Activated naive CD4-positive, alpha-beta T cell treated with anti-CD3 and anti-CD28 coated beads, Interleukin-2, amount 50 U/mL, for 72 hours (primary cell): Measurements from ENCODE around the gene ST3GAL6. TPM values are rescaled to one million over a fixed set of nuclear protein-coding genes. Genes with fewer than 3 reads are reported as not detected.
"Not testable (repeated sequence)": the region's sequence is repeated elsewhere in the genome, so short reads cannot be mapped to it uniquely, and the experiment has no call there.

Experiments
- ATAC-seq, 2 donors: fragments of 150-1000 bp; cut with Tn5 transposase; 2 replicates each; pipeline ENCODE4 v1.10.0; 2021; ENCODE audit warnings: mild to moderate bottlenecking in 2 of 2, moderate library complexity in 2 of 2
- DNase-seq, 2 donors: peaks; one replicate each; pipeline ENCODE4 v3.0.0; 2021 to 2022; ENCODE audit warnings: low spot score in 2 of 2
- H3K27ac Mint-ChIP-seq, 2 donors: one replicate each; pipeline ENCODE4 v1.8.0; 2022; ENCODE audit warnings: mild to moderate bottlenecking in 2 of 2, mixed read lengths in 2 of 2
- H3K36me3 Mint-ChIP-seq, 2 donors: one replicate each; pipeline ENCODE4 v1.8.0; 2022; ENCODE audit warnings: mixed read lengths in 2 of 2
- H3K9me3 Mint-ChIP-seq, 2 donors: one replicate each; pipeline ENCODE4 v1.8.0; 2022; ENCODE audit warnings: mixed read lengths in 2 of 2
- total RNA-seq, 2 donors: library from RNA; stranded (reverse); gene quantifications; one replicate each; pipeline ENCODE4 v1.2.3, GENCODE V29; 2022

ST3GAL6 gene
- total RNA-seq, 2 donors from 2014 or later = 0.64 to 0.88 TPM

GRCh38 chr3:98807011-98807410, 43.9 kb downstream of the ST3GAL6 start:
- Mint-ChIP-seq H3K27ac (no peak overlapping the region), H3K36me3 (peaks cover 5 to 17% of the 10 kb centered on the region in 2 donors), H3K9me3 (no peaks in the 10 kb centered on the region)
- ATAC-seq (no peak), DNase-seq (no peak)

GRCh38 chr3:98807561-98807960, 44.4 kb downstream of the ST3GAL6 start:
- no peak overlapping the region for H3K27ac Mint-ChIP-seq
- DNase-seq (no peak), ATAC-seq (no peak)
- peaks cover 5 to 17% of the 10 kb centered on the region in 2 donors for H3K36me3 Mint-ChIP-seq
- H3K9me3 Mint-ChIP-seq = no peaks in the 10 kb centered on the region

GRCh38 chr3:98808071-98808470, 44.9 kb downstream of the ST3GAL6 start:
- no peak for DNase-seq
- Mint-ChIP-seq H3K9me3 (no peaks in the 10 kb centered on the region), H3K36me3 (peaks cover 5 to 17% of the 10 kb centered on the region in 2 donors), H3K27ac (no peak overlapping the region)
- ATAC-seq = no peak

- H3K9me3 Mint-ChIP-seq = no peaks in the 10 kb centered on the region
Measured at GRCh38 chr3:98809557-98809956, 46.4 kb downstream of the ST3GAL6 start.

GRCh38 chr3:98811048-98811447, 47.9 kb downstream of the ST3GAL6 start:
- no peak for ATAC-seq
- H3K27ac Mint-ChIP-seq = no peak overlapping the region
- peaks cover 0 to 10% of the 10 kb centered on the region in 2 donors for H3K36me3 Mint-ChIP-seq
- no peaks in the 10 kb centered on the region for H3K9me3 Mint-ChIP-seq
- no peak for DNase-seq

More at GRCh38 chr3:98809557-98809956, 46.4 kb downstream of the ST3GAL6 start:
- DNase-seq = no peak
- no peak for ATAC-seq
- no peak overlapping the region for H3K27ac Mint-ChIP-seq
- peaks cover 2 to 14% of the 10 kb centered on the region in 2 donors for H3K36me3 Mint-ChIP-seq

GRCh38 chr3:98812851-98813374, 49.8 kb downstream of the ST3GAL6 start:
- peak in 1 of 2 donors; percentile 46 for ATAC-seq

GRCh38 chr3:98814817-98815420, 51.8 kb downstream of the ST3GAL6 start:
- no peaks in the 10 kb centered on the region for H3K36me3 Mint-ChIP-seq

More at GRCh38 chr3:98812851-98813374, 49.8 kb downstream of the ST3GAL6 start:
- Mint-ChIP-seq H3K27ac (no peak overlapping the region), H3K36me3 (no peaks in the 10 kb centered on the region), H3K9me3 (no peaks in the 10 kb centered on the region)
- no peak for DNase-seq

GRCh38 chr3:98817547-98818041, 54.5 kb downstream of the ST3GAL6 start:
- no peaks in the 10 kb centered on the region for H3K9me3 Mint-ChIP-seq
- DNase-seq = no peak
- H3K36me3 Mint-ChIP-seq = no peaks in the 10 kb centered on the region
- no peak overlapping the region for H3K27ac Mint-ChIP-seq
- peak; percentile 59 to 76 for ATAC-seq

More at GRCh38 chr3:98814817-98815420, 51.8 kb downstream of the ST3GAL6 start:
- Mint-ChIP-seq H3K9me3 (no peaks in the 10 kb centered on the region), H3K27ac (no peak overlapping the region)
- ATAC-seq (no peak), DNase-seq (no peak)

- no peak overlapping the region for H3K27ac Mint-ChIP-seq
- DNase-seq = no peak
- no peaks in the 10 kb centered on the region for H3K36me3 Mint-ChIP-seq
- H3K9me3 Mint-ChIP-seq = no peaks in the 10 kb centered on the region
- no peak for ATAC-seq
Measured at GRCh38 chr3:98821063-98821462, 57.9 kb downstream of the ST3GAL6 start.

- no peaks in the 10 kb centered on the region for H3K36me3 Mint-ChIP-seq
- DNase-seq (no peak), ATAC-seq (no peak)
- H3K27ac Mint-ChIP-seq = no peak overlapping the region
- H3K9me3 Mint-ChIP-seq = no peaks in the 10 kb centered on the region
Measured at GRCh38 chr3:98823791-98824190, 60.7 kb downstream of the ST3GAL6 start.

- Mint-ChIP-seq H3K36me3 (no peaks in the 10 kb centered on the region), H3K9me3 (no peaks in the 10 kb centered on the region), H3K27ac (no peak overlapping the region)
- ATAC-seq (peak in 1 of 2 donors; percentile 53), DNase-seq (no peak)
Measured at GRCh38 chr3:98824256-98824655, 61.1 kb downstream of the ST3GAL6 start.

GRCh38 chr3:98826126-98826525, 63.0 kb downstream of the ST3GAL6 start:
- ATAC-seq (no peak), DNase-seq (no peak)
- Mint-ChIP-seq H3K9me3 (peaks cover 0 to 11% of the 10 kb centered on the region in 2 donors), H3K27ac (no peak overlapping the region), H3K36me3 (no peaks in the 10 kb centered on the region)

- H3K36me3 Mint-ChIP-seq = peaks cover 8 to 10% of the 10 kb centered on the region in 2 donors
- peaks cover 8 to 20% of the 10 kb centered on the region in 2 donors for H3K9me3 Mint-ChIP-seq
- DNase-seq = no peak
- H3K27ac Mint-ChIP-seq = no peak overlapping the region
- ATAC-seq = no peak
Measured at GRCh38 chr3:98827221-98827920, 64.2 kb downstream of the ST3GAL6 start.

GRCh38 chr3:98829246-98829832, 66.2 kb downstream of the ST3GAL6 start:
- ATAC-seq (no peak), DNase-seq (no peak)
- Mint-ChIP-seq H3K9me3 (peaks cover 18 to 25% of the 10 kb centered on the region in 2 donors), H3K27ac (no peak overlapping the region), H3K36me3 (peaks cover 8 to 17% of the 10 kb centered on the region in 2 donors)

- Mint-ChIP-seq H3K9me3 (peaks cover 18 to 25% of the 10 kb centered on the region in 2 donors), H3K36me3 (peaks cover 8 to 17% of the 10 kb centered on the region in 2 donors)
- H3K27ac Mint-ChIP-seq, ATAC-seq, DNase-seq: not testable (repeated sequence)
Measured at GRCh38 chr3:98831060-98831459, 67.9 kb downstream of the ST3GAL6 start.

GRCh38 chr3:98839846-98840245, 76.7 kb downstream of the ST3GAL6 start:
- Mint-ChIP-seq H3K9me3 (peaks cover 4% of the 10 kb centered on the region in 2 donors), H3K27ac (no peak overlapping the region), H3K36me3 (peaks cover 6% of the 10 kb centered on the region in 2 donors)
- DNase-seq (no peak), ATAC-seq (no peak)
